Body of pancreas (tissue), 4 donors: Measurements from ENCODE around the gene CCDC28B. TPM values are rescaled to one million over a fixed set of nuclear protein-coding genes. Genes with fewer than 3 reads are reported as not detected.

Experiments
- ATAC-seq: fragments of 150-250 bp; one replicate; pipeline ENCODE4 v1.9.1; 2016
- DNase-seq, 4 donors: peaks; one replicate each; pipeline ENCODE4 v3.0.0-alpha.2; 2019
- H3K27ac ChIP-seq, 4 donors: fragments of 200-600 bp; sonication (generic); 1 replicate in 3 of 4; 2 replicates in 1 of 4; pipeline versions ENCODE4 v1.5.1 to v1.6.1; 2016 to 2019; ENCODE audit warnings: mild to moderate bottlenecking in 1 of 4, mixed read lengths in 1 of 4, moderate library complexity in 1 of 4
- H3K27me3 ChIP-seq, 2 donors: fragments of 200-600 bp; sonication (generic); one replicate each; pipeline ENCODE4 v1.6.0; 2016; ENCODE audit warnings: mild to moderate bottlenecking in 1 of 2
- H3K36me3 ChIP-seq, 2 donors: fragments of 200-600 bp; sonication (generic); replicated peaks in 1 of 2; 2 replicates each; pipeline ENCODE4 v1.5.1; 2016; ENCODE audit warnings: low read depth in 2 of 2; ENCODE audit not compliant: insufficient read depth in 1 of 2
- H3K4me1 ChIP-seq: fragments of 200-600 bp; sonication (generic); one replicate; pipeline ENCODE4 v1.6.0; 2016
- H3K4me3 ChIP-seq, 2 donors: fragments of 200-600 bp; sonication (generic); 1 replicate in 1 of 2; 2 replicates in 1 of 2; pipeline ENCODE4 v1.5.1; 2016 to 2019
- H3K9me3 ChIP-seq, 3 donors: fragments of 200-600 bp; sonication (generic); 1 replicate in 2 of 3; 2 replicates in 1 of 3; pipeline ENCODE4 v1.5.1; 2016
- CTCF ChIP-seq, 7 experiments: fragments of 450-650 bp in 4 of 7; fragments of 200-600 bp in 3 of 7; sonication (generic) in 3 of 7; IDR thresholded peaks; one replicate each; pipeline ENCODE4 v1.5.1; 2016 to 2019; ENCODE audit warnings: antibody characterized with exemption in 7 of 7
- POLR2A ChIP-seq, 3 donors: fragments of 450-650 bp; IDR thresholded peaks; one replicate each; pipeline ENCODE4 v1.6.1; 2016; ENCODE audit warnings: antibody characterized with exemption in 3 of 3, mild to moderate bottlenecking in 2 of 3
- WGBS, 2 donors: methylation state at CpG; one replicate each; pipeline ENCODE4 v1.1.5; 2017; 5-methylcytosine and 5-hydroxymethylcytosine counted together
- intact Hi-C: fragments of 100-400 bp; cut with DNase I; formaldehyde crosslinking; loops from one replicate; pipeline ENCODE4 v1.15.1; 2023
- total RNA-seq, 2 donors: library from RNA; depleted of rRNA; stranded (reverse); fragments of >200 nt; gene quantifications; one replicate each; pipeline ENCODE4 v1.1.0, GENCODE V29; 2016

CCDC28B gene
- total RNA-seq, 2 donors from 2014 or later = 2.9 to 3.6 TPM

- Histone ChIP-seq H3K4me3 (peak overlapping the region; percentile 35 to 75), H3K36me3 (no peaks in the 10 kb centered on the region), H3K4me1 (peaks cover 45% of the 10 kb centered on the region), H3K9me3 (no peaks in the 10 kb centered on the region), H3K27me3 (no peaks in the 10 kb centered on the region), H3K27ac (peak overlapping the region; percentile 83 to 95 (median 90))
- ATAC-seq = peak; percentile 88
- 1% methylated on average over 26 to 53 of the region's 62 CpGs for WGBS, 2 donors
- TF ChIP-seq POLR2A (IDR thresholded peaks at IDR 0.05) = peak; percentile 91 to 93 (median 92)
- TF ChIP-seq CTCF (IDR thresholded peaks at IDR 0.05) = peak in 6 of 7 experiments; percentile 5 to 54 (median 38)
- peak; percentile 90 to 94 (median 94) for DNase-seq
- intact Hi-C loops = no loop called here
These were observed 40.0 kb downstream of the CCDC28B start for GRCh38 chr1:32240140-32240951.

- H3K27ac ChIP-seq = peak overlapping the region; percentile 83 to 95 (median 90)
- no peaks in the 10 kb centered on the region for H3K9me3 ChIP-seq
- peak; percentile 76 to 89 (median 84) for DNase-seq
- H3K4me3 ChIP-seq = peak overlapping the region; percentile 35 to 75
- peaks cover 37% of the 10 kb centered on the region for H3K4me1 ChIP-seq
- WGBS, 2 donors = 0% methylated on average over 20 to 54 of the region's 55 CpGs
- peak; percentile 71 for ATAC-seq
- intact Hi-C loops = no loop called here
- TF ChIP-seq CTCF (IDR thresholded peaks at IDR 0.05) (no peak), POLR2A (IDR thresholded peaks at IDR 0.05) (peak; percentile 63 to 72 (median 68))
- no peaks in the 10 kb centered on the region for H3K36me3 ChIP-seq
- no peaks in the 10 kb centered on the region for H3K27me3 ChIP-seq
These were observed 40.8 kb downstream of the CCDC28B start for GRCh38 chr1:32241001-32241763.

GRCh38 chr1:32242341-32242851 is 42.0 kb downstream of the CCDC28B start:
- TF ChIP-seq CTCF (IDR thresholded peaks at IDR 0.05) (no peak), POLR2A (IDR thresholded peaks at IDR 0.05) (no peak)
- DNase-seq (peak in 2 of 4 donors; percentile 30 to 37), ATAC-seq (no peak)
- peaks cover 39% of the 10 kb centered on the region for H3K4me1 ChIP-seq
- no peaks in the 10 kb centered on the region for H3K27me3 ChIP-seq
- H3K36me3 ChIP-seq = no peaks in the 10 kb centered on the region
- WGBS, 2 donors = 36 to 37% methylated on average over 7 of the region's 7 CpGs
- intact Hi-C loops = no loop called here
- no peak overlapping the region for H3K4me3 ChIP-seq
- H3K9me3 ChIP-seq = no peaks in the 10 kb centered on the region
- H3K27ac ChIP-seq = no peak overlapping the region

- Histone ChIP-seq H3K9me3 (no peaks in the 10 kb centered on the region), H3K27me3 (no peaks in the 10 kb centered on the region), H3K36me3 (no peaks in the 10 kb centered on the region), H3K27ac (peak within 1 kb of the TSS in 3 of 4 donors; percentile 26 to 42 (median 34)), H3K4me3 (no peak within 1 kb of the TSS), H3K4me1 (peaks cover 37% of the 10 kb centered on the region)
- WGBS, 2 donors = 67 to 86% methylated on average over 2 to 3 of the region's 3 CpGs
- TF ChIP-seq CTCF (IDR thresholded peaks at IDR 0.05) (no peak), POLR2A (IDR thresholded peaks at IDR 0.05) (no peak)
- intact Hi-C loops = no loop called here
- DNase-seq (no peak), ATAC-seq (peak; percentile 23)
These were observed 46.5 kb downstream of the CCDC28B start, which contains the start of gene FAM167B for GRCh38 chr1:32246888-32247273. FAM167B (plus strand) TSS chr1:32247222; CDS start chr1:32247422, 200 bp downstream.
